Lower leg skin (tissue), 3 donors: ENCODE measurements around the gene DCAF7.

Experiments
- POLR2A ChIP-seq, 2 donors: fragments of 450-650 bp; IDR thresholded peaks; one replicate each; pipeline ENCODE4 v1.6.1; 2016 to 2017; ENCODE audit warnings: antibody characterized with exemption in 2 of 2, mild to moderate bottlenecking in 1 of 2, moderate library complexity in 1 of 2
- TF ChIP-seq, protein P1 (sequence below), 3 donors: fragments of 450-650 bp; IDR thresholded peaks; one replicate each; pipeline ENCODE4 v1.5.1; 2016; ENCODE audit warnings: antibody characterized with exemption in 3 of 3, mild to moderate bottlenecking in 3 of 3, moderate library complexity in 2 of 3

- TF ChIP-seq POLR2A (IDR thresholded peaks at IDR 0.05) = no peak
- TF ChIP-seq, protein P1, sequence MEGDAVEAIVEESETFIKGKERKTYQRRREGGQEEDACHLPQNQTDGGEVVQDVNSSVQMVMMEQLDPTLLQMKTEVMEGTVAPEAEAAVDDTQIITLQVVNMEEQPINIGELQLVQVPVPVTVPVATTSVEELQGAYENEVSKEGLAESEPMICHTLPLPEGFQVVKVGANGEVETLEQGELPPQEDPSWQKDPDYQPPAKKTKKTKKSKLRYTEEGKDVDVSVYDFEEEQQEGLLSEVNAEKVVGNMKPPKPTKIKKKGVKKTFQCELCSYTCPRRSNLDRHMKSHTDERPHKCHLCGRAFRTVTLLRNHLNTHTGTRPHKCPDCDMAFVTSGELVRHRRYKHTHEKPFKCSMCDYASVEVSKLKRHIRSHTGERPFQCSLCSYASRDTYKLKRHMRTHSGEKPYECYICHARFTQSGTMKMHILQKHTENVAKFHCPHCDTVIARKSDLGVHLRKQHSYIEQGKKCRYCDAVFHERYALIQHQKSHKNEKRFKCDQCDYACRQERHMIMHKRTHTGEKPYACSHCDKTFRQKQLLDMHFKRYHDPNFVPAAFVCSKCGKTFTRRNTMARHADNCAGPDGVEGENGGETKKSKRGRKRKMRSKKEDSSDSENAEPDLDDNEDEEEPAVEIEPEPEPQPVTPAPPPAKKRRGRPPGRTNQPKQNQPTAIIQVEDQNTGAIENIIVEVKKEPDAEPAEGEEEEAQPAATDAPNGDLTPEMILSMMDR (IDR thresholded peaks at IDR 0.05) = no peak
Observed at GRCh38 chr17:63547083-63547523, 3.2 kb upstream of the DCAF7 start.
